SK-N-SH (cell line): Measurements from ENCODE around the gene COL4A4. TPM values are rescaled to one million over a fixed set of nuclear protein-coding genes. Genes with fewer than 3 reads are reported as not detected.

Experiments
- CTCF ChIA-PET: fragments of 300-600, 350-600 bp; formaldehyde crosslinking; extraction: SDS; loops from one replicate; lab custom pipeline; 2021; lab: Yijun Ruan, JAX
- POLR2A ChIA-PET: fragments of 350-600 bp; sonication (Branson Sonifier 250); formaldehyde crosslinking; extraction: SDS; loops from one replicate; lab custom pipeline; 2020; ENCODE audit warnings: antibody characterized with exemption, inconsistent platforms; lab: Yijun Ruan, JAX
- DNase-seq: peaks from one replicate; pipeline ENCODE4 v3.0.0; 2012
- H2AFZ ChIP-seq: fragments of 200-600 bp; sonication (generic); 2 replicates; pipeline ENCODE4 v1.8.1; 2016; ENCODE audit warnings: antibody characterized with exemption, mild to moderate bottlenecking, low read depth
- H3F3A ChIP-seq: fragments of 200-600 bp; sonication (generic); replicated peaks from 2 replicates; pipeline ENCODE3; 2016; ENCODE audit warnings: antibody characterized with exemption, mild to moderate bottlenecking; ENCODE audit not compliant: insufficient read depth
- H3K27ac ChIP-seq, 2 experiments: fragments of 200-500 bp in 1 of 2; fragments of 200-600 bp in 1 of 2; sonication (Bioruptor generic) in 1 of 2; sonication (generic), shearing (Covaris generic) in 1 of 2; 2 replicates each; pipeline versions ENCODE4 v1.5.1 to v1.6.1; 2014 to 2016; ENCODE audit warnings: low read depth in 2 of 2, inconsistent platforms in 1 of 2, low read length in 1 of 2, mild to moderate bottlenecking in 1 of 2, mixed read lengths in 1 of 2
- H3K27me3 ChIP-seq: fragments of 200-600 bp; sonication (generic), shearing (Covaris generic); 2 replicates; pipeline ENCODE4 v1.6.1; 2016; ENCODE audit warnings: mixed run types; ENCODE audit not compliant: insufficient read depth
- H3K36me3 ChIP-seq, 2 experiments: fragments of 200-500 bp in 1 of 2; fragments of 200-600 bp in 1 of 2; sonication (Bioruptor generic) in 1 of 2; sonication (generic) in 1 of 2; replicated peaks in 1 of 2; 2 replicates each; pipeline versions ENCODE3 to v1.5.1; 2014 to 2016; ENCODE audit warnings: low read length in 1 of 2, mild to moderate bottlenecking in 1 of 2; ENCODE audit not compliant: insufficient read depth in 2 of 2, control insufficient read depth in 1 of 2
- H3K4me1 ChIP-seq, 2 experiments: fragments of 200-500 bp in 1 of 2; fragments of 200-600 bp in 1 of 2; sonication (Bioruptor generic) in 1 of 2; sonication (generic), shearing (Covaris generic) in 1 of 2; 2 replicates each; pipeline versions ENCODE4 v1.5.1 to v1.6.1; 2014 to 2016; ENCODE audit warnings: low read depth in 1 of 2, low read length in 1 of 2, mixed run types in 1 of 2; ENCODE audit not compliant: insufficient read depth in 2 of 2, control insufficient read depth in 1 of 2
- H3K4me2 ChIP-seq: fragments of 200-600 bp; sonication (generic), shearing (Covaris generic); 2 replicates; pipeline ENCODE4 v1.6.1; 2017; ENCODE audit warnings: mixed run types
- H3K4me3 ChIP-seq, 2 experiments: fragments of 200-500 bp in 1 of 2; fragments of 200-600 bp in 1 of 2; sonication (Bioruptor generic) in 1 of 2; sonication (generic), shearing (Covaris generic) in 1 of 2; 2 replicates each; pipeline versions ENCODE4 v1.5.1 to v1.8.1; 2014 to 2016; ENCODE audit warnings: low read depth in 2 of 2, inconsistent platforms in 1 of 2, low read length in 1 of 2, mild to moderate bottlenecking in 1 of 2, mixed read lengths in 1 of 2, moderate library complexity in 1 of 2
- H3K79me2 ChIP-seq: fragments of 200-600 bp; sonication (generic); 2 replicates; pipeline ENCODE4 v1.8.1; 2017; ENCODE audit warnings: mild to moderate bottlenecking; ENCODE audit not compliant: insufficient read depth
- H3K9ac ChIP-seq: fragments of 200-600 bp; sonication (generic); 2 replicates; pipeline ENCODE4 v1.6.1; 2017; ENCODE audit warnings: mixed run types
- H3K9me2 ChIP-seq: fragments of 200-600 bp; sonication (generic); 2 replicates; pipeline ENCODE4 v1.6.1; 2017; ENCODE audit warnings: mixed run types
- H3K9me3 ChIP-seq: fragments of 200-600 bp; sonication (generic); 2 replicates; pipeline ENCODE4 v1.6.1; 2017; ENCODE audit warnings: mixed run types, mild to moderate bottlenecking, moderate library complexity
- H4K20me1 ChIP-seq: fragments of 200-600 bp; sonication (generic); 2 replicates; pipeline ENCODE4 v1.6.1; 2017; ENCODE audit warnings: mild to moderate bottlenecking, mixed run types; ENCODE audit not compliant: insufficient read depth
- ELF1 ChIP-seq: IDR thresholded peaks from 2 replicates; pipeline ENCODE4 v1.4.0; 2012
- EP300 ChIP-seq, 2 experiments: IDR thresholded peaks; 2 replicates each; pipeline versions ENCODE4 v1.4.0 to v1.6.1; 2012; ENCODE audit warnings: borderline replicate concordance in 1 of 2, low read depth in 1 of 2, low read length in 1 of 2
- FOSL2 ChIP-seq: IDR thresholded peaks from 2 replicates; pipeline ENCODE4 v1.4.0; 2012; ENCODE audit warnings: low read depth, mild to moderate bottlenecking, moderate library complexity, borderline replicate concordance
- JUND ChIP-seq: IDR thresholded peaks from 2 replicates; pipeline ENCODE4 v1.4.0; 2012
- NFIC ChIP-seq: IDR thresholded peaks from 2 replicates; pipeline ENCODE4 v1.4.0; 2012; ENCODE audit warnings: borderline replicate concordance
- PBX3 ChIP-seq: IDR thresholded peaks from 2 replicates; pipeline ENCODE4; 2012
- POLR2AphosphoS5 ChIP-seq: IDR thresholded peaks from 2 replicates; pipeline ENCODE4 v1.6.1; 2012; ENCODE audit warnings: low read depth, low read length
- SMC3 ChIP-seq: IDR thresholded peaks from 2 replicates; pipeline ENCODE4 v1.6.1; 2012; ENCODE audit warnings: low read depth, low read length, improper control_type of control experiment
- TCF12 ChIP-seq: IDR thresholded peaks from 2 replicates; pipeline ENCODE4 v1.4.0; 2012
- TEAD4 ChIP-seq: IDR thresholded peaks from 2 replicates; pipeline ENCODE4 v1.4.0; 2012; ENCODE audit warnings: mild to moderate bottlenecking, borderline replicate concordance; ENCODE audit not compliant: insufficient read depth
- YY1 ChIP-seq: IDR thresholded peaks from 2 replicates; pipeline ENCODE4 v1.4.0; 2012; ENCODE audit warnings: low read depth, mild to moderate bottlenecking
- WGBS: methylation state at CpG from one replicate; pipeline ENCODE4 v1.1.6; 2017; ENCODE audit warnings: low lambda C conversion rate; 5-methylcytosine and 5-hydroxymethylcytosine counted together
- polyA plus RNA-seq, 3 experiments: library from polyadenylated mRNA; depleted of rRNA; stranded (reverse); fragments of >200 nt; gene quantifications; 2 replicates each; pipeline ENCODE4 v1.2.3, GENCODE V29; 2012
- TF ChIP-seq, protein P1 (sequence below): fragments of 150-350 bp; IDR thresholded peaks from 2 replicates; pipeline ENCODE4 v1.6.1; 2017; ENCODE audit warnings: antibody characterized with exemption, low read length, low read depth, borderline replicate concordance
- TF ChIP-seq, protein P2 (sequence below): IDR thresholded peaks from 2 replicates; pipeline ENCODE4 v1.4.0; 2012; ENCODE audit warnings: low read depth, borderline replicate concordance

COL4A4 gene
- polyA plus RNA-seq, 1 of the 3 experiments (the other 2 are of a cell fraction), result not detected

- DNase-seq, result no peak
- Histone ChIP-seq H3K9me3 (no peaks in the 10 kb centered on the region), H3K36me3 (no peaks in the 10 kb centered on the region), H3K9me2 (no peaks in the 10 kb centered on the region), H3K27ac (no peak overlapping the region), H3F3A (peaks cover 9% of the 10 kb centered on the region), H4K20me1 (no peaks in the 10 kb centered on the region), H3K79me2 (no peaks in the 10 kb centered on the region), H2AFZ (no peak overlapping the region), H3K4me1 (peaks cover 7 to 14% of the 10 kb centered on the region in 2 experiments; a peak in 2 of 4 replicates), H3K27me3 (no peaks in the 10 kb centered on the region), H3K4me3 (no peak overlapping the region), H3K9ac (no peak overlapping the region), H3K4me2 (no peak overlapping the region)
- 100% methylated on average over 1 of the region's 1 CpG for WGBS
- no peak for TF ChIP-seq ELF1
- TF ChIP-seq, protein P1, sequence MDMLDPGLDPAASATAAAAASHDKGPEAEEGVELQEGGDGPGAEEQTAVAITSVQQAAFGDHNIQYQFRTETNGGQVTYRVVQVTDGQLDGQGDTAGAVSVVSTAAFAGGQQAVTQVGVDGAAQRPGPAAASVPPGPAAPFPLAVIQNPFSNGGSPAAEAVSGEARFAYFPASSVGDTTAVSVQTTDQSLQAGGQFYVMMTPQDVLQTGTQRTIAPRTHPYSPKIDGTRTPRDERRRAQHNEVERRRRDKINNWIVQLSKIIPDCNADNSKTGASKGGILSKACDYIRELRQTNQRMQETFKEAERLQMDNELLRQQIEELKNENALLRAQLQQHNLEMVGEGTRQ, result no peak
- no peak for TF ChIP-seq PBX3
- TF ChIP-seq POLR2AphosphoS5, result no peak
- no peak for TF ChIP-seq YY1
- POLR2A ChIA-PET, result no interaction called here
- CTCF ChIA-PET, result no interaction called here
Observed at GRCh38 chr2:226965376-226965775, 198.6 kb downstream of the COL4A4 start.

DNA sequence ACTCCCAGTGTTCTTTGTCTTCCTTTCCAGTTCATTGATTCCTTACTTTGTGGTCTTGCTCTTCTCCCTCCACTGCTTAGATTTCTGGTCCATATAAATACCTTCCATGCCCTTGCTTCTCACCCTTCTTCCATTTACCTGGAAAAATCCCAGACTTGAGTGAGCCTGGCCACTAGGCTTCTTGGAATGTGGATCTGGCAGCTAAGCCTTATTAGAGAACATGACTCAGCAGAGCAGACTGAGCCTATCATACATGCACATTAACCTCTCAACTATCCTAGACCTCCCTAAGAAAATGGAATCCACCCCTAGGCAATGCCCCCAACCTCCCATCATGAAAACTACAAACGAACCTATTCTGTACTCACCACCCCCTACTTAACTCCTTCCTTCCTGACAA is 200.5 kb downstream of the COL4A4 start:
- WGBS, result 10% methylated on average over 1 of the region's 1 CpG
- Histone ChIP-seq H3F3A (no peaks in the 10 kb centered on the region), H2AFZ (no peak overlapping the region), H3K9ac (no peak overlapping the region), H3K9me2 (no peaks in the 10 kb centered on the region), H3K27me3 (no peaks in the 10 kb centered on the region), H3K9me3 (0 out of 2 replicates have a peak, but pooled peaks cover 3% of the 10 kb centered on the region), H3K4me1 (peaks cover 0 to 3% of the 10 kb centered on the region in 2 experiments; a peak in 2 of 4 replicates), H3K4me2 (no peak overlapping the region), H3K4me3 (no peak overlapping the region), H3K79me2 (no peaks in the 10 kb centered on the region), H3K36me3 (no peaks in the 10 kb centered on the region), H3K27ac (no peak overlapping the region), H4K20me1 (no peaks in the 10 kb centered on the region)
- DNase-seq, result no peak
- ChIA-PET CTCF (no interaction called here), POLR2A (no interaction called here)
- TF ChIP-seq JUND (peak; percentile 38), TEAD4 (peak; percentile 41; the same call in 1 of the 2 replicates), NFIC (peak; percentile 57), FOSL2 (peak; percentile 57; the same call in 1 of the 2 replicates), SMC3 (no peak), EP300 (IDR thresholded peaks at IDR 0.05; ENCODE audit: borderline replicate concordance in 1 of 2, low read depth in 1 of 2, low read length in 1 of 2) (peak in 1 of 2 experiments; percentile 32; a peak in 1 of 4 replicates), TCF12 (peak; percentile 55; the same call in 1 of the 2 replicates)
- TF ChIP-seq, protein P2, sequence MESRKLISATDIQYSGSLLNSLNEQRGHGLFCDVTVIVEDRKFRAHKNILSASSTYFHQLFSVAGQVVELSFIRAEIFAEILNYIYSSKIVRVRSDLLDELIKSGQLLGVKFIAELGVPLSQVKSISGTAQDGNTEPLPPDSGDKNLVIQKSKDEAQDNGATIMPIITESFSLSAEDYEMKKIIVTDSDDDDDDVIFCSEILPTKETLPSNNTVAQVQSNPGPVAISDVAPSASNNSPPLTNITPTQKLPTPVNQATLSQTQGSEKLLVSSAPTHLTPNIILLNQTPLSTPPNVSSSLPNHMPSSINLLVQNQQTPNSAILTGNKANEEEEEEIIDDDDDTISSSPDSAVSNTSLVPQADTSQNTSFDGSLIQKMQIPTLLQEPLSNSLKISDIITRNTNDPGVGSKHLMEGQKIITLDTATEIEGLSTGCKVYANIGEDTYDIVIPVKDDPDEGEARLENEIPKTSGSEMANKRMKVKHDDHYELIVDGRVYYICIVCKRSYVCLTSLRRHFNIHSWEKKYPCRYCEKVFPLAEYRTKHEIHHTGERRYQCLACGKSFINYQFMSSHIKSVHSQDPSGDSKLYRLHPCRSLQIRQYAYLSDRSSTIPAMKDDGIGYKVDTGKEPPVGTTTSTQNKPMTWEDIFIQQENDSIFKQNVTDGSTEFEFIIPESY, result no peak
